Endodermal cell (in vitro differentiated cells): ENCODE measurements around the gene SCN9A. TPM values are rescaled to one million over a fixed set of nuclear protein-coding genes. Genes with fewer than 3 reads are reported as not detected.

ENCODE experiments used
- DNase-seq: peaks from one replicate; pipeline ENCODE4 v3.0.0-alpha.2; 2017
- H3K27ac ChIP-seq: 2 replicates; pipeline ENCODE4 v1.5.1; 2013; ENCODE audit warnings: mild to moderate bottlenecking, low read depth, low read length, moderate library complexity
- H3K27me3 ChIP-seq: 2 replicates; pipeline ENCODE4 v1.6.1; 2013; ENCODE audit warnings: mild to moderate bottlenecking, low read length, moderate library complexity; ENCODE audit not compliant: insufficient read depth, control insufficient read depth, poor library complexity, severe bottlenecking
- H3K36me3 ChIP-seq: 2 replicates; pipeline ENCODE4 v1.7.0; 2013; ENCODE audit warnings: mild to moderate bottlenecking, low read length, moderate library complexity; ENCODE audit not compliant: control insufficient read depth, insufficient read depth
- H3K4me1 ChIP-seq: one replicate; pipeline ENCODE4 v1.7.0; 2013; ENCODE audit warnings: low read length; ENCODE audit not compliant: control insufficient read depth, insufficient read depth
- H3K4me3 ChIP-seq: 2 replicates; pipeline ENCODE4 v1.5.1; 2013; ENCODE audit warnings: mild to moderate bottlenecking, low read length, moderate library complexity
- H3K9ac ChIP-seq: 2 replicates; pipeline ENCODE4 v1.6.1; 2013; ENCODE audit warnings: mild to moderate bottlenecking, low read length, moderate library complexity; ENCODE audit not compliant: poor library complexity, severe bottlenecking; ENCODE audit errors: extremely low read depth
- H3K9me3 ChIP-seq: 2 replicates; pipeline ENCODE4 v1.6.1; 2013; ENCODE audit warnings: mild to moderate bottlenecking, low read length, moderate library complexity; ENCODE audit not compliant: control insufficient read depth
- H3K27ac Mint-ChIP-seq: 2 replicates; pipeline ENCODE4 v1.8.0; 2020; ENCODE audit warnings: mixed read lengths
- H3K27me3 Mint-ChIP-seq: 2 replicates; pipeline ENCODE4 v1.8.0; 2021; ENCODE audit warnings: mild to moderate bottlenecking, mixed read lengths; ENCODE audit not compliant: insufficient read depth
- H3K36me3 Mint-ChIP-seq: 2 replicates; pipeline ENCODE4 v1.8.0; 2020; ENCODE audit warnings: low read depth, mixed read lengths
- H3K4me1 Mint-ChIP-seq: 2 replicates; pipeline ENCODE4 v1.8.0; 2020; ENCODE audit warnings: mixed read lengths
- H3K4me3 Mint-ChIP-seq: 2 replicates; pipeline ENCODE4 v1.8.0; 2020; ENCODE audit warnings: mild to moderate bottlenecking, moderate library complexity, mixed read lengths
- H3K9me3 Mint-ChIP-seq: 2 replicates; pipeline ENCODE4 v1.8.0; 2020; ENCODE audit warnings: mild to moderate bottlenecking, mixed read lengths
- CTCF ChIP-seq: fragments of 200-600 bp; sonication (generic); conservative IDR thresholded peaks from 2 replicates; pipeline ENCODE4 v1.5.0; 2021; ENCODE audit warnings: antibody characterized with exemption, mild to moderate bottlenecking
- WGBS, 2 experiments: methylation state at CpG; one replicate each; pipeline versions ENCODE4 v1.1.5 to v1.1.7; 2013; ENCODE audit warnings: missing lambda C conversion rate in 2 of 2, mixed read lengths in 1 of 2; ENCODE audit not compliant: insufficient coverage in 1 of 2, insufficient read length in 1 of 2; 5-methylcytosine and 5-hydroxymethylcytosine counted together
- total RNA-seq, 2 donors: library from RNA; stranded (reverse); fragmentation: NEBNext Ultra II Directional in 1 of 2; extraction: Animal tissue kit (Norgen Biotek cat#: 25700) in 1 of 2; gene quantifications; 2 replicates in 1 of 2; 3 replicates in 1 of 2; pipeline ENCODE4 v1.2.1, GENCODE V29; 2021

Gene SCN9A
- total RNA-seq, 2 donors from 2014 or later: 0.13 to 0.35 TPM

GRCh38 chr2:166375195-166375735 lies 479 bp downstream of the SCN9A start:
- peaks cover 14% of the 10 kb centered on the region for H3K4me1 Mint-ChIP-seq
- Histone ChIP-seq H3K9ac (no peak overlapping the region), H3K4me1 (no peaks in the 10 kb centered on the region), H3K36me3 (no peaks in the 10 kb centered on the region), H3K9me3 (no peaks in the 10 kb centered on the region), H3K27me3 (peaks cover 97% of the 10 kb centered on the region), H3K27ac (no peak overlapping the region), H3K4me3 (peak overlapping the region; percentile 73)
- H3K9me3 Mint-ChIP-seq: no peaks in the 10 kb centered on the region
- H3K36me3 Mint-ChIP-seq: no peaks in the 10 kb centered on the region
- H3K27ac Mint-ChIP-seq: no peak overlapping the region
- WGBS, 2 experiments: 6 to 16% methylated on average over 4 to 17 of the region's 17 CpGs
- H3K27me3 Mint-ChIP-seq: peaks cover 74% of the 10 kb centered on the region
- TF ChIP-seq CTCF: no peak
- no peak for DNase-seq
- peak overlapping the region; percentile 70 for H3K4me3 Mint-ChIP-seq

GRCh38 chr2:166373951-166374350 lies 1.8 kb downstream of the SCN9A start:
- peaks cover 89% of the 10 kb centered on the region for H3K27me3 ChIP-seq
- no peak for TF ChIP-seq CTCF
- Mint-ChIP-seq H3K4me3 (no peak overlapping the region), H3K36me3 (no peaks in the 10 kb centered on the region), H3K4me1 (peaks cover 14% of the 10 kb centered on the region), H3K9me3 (no peaks in the 10 kb centered on the region), H3K27ac (no peak overlapping the region), H3K27me3 (peaks cover 68% of the 10 kb centered on the region)
- no peak overlapping the region for H3K9ac ChIP-seq
- no peak for DNase-seq
- no peaks in the 10 kb centered on the region for H3K4me1 ChIP-seq
- H3K27ac ChIP-seq: no peak overlapping the region
- no peak overlapping the region for H3K4me3 ChIP-seq
- no peaks in the 10 kb centered on the region for H3K9me3 ChIP-seq
- no peaks in the 10 kb centered on the region for H3K36me3 ChIP-seq

- no peak for DNase-seq
- Mint-ChIP-seq H3K36me3 (no peaks in the 10 kb centered on the region), H3K27ac (no peak overlapping the region), H3K4me1 (peaks cover 14% of the 10 kb centered on the region), H3K27me3 (peaks cover 67% of the 10 kb centered on the region), H3K9me3 (no peaks in the 10 kb centered on the region), H3K4me3 (no peak overlapping the region)
- H3K27ac ChIP-seq: no peak overlapping the region
- peaks cover 85% of the 10 kb centered on the region for H3K27me3 ChIP-seq
- no peaks in the 10 kb centered on the region for H3K4me1 ChIP-seq
- H3K9ac ChIP-seq: no peak overlapping the region
- TF ChIP-seq CTCF: no peak
- no peak overlapping the region for H3K4me3 ChIP-seq
- no peaks in the 10 kb centered on the region for H3K36me3 ChIP-seq
- no peaks in the 10 kb centered on the region for H3K9me3 ChIP-seq
Measured at GRCh38 chr2:166373539-166373938, 2.2 kb downstream of the SCN9A start.
